Mucosa of stomach (tissue), 1 donor: ENCODE data around the gene ZNF567.
"Not testable (repeated sequence)": the region's sequence is repeated elsewhere in the genome, so short reads cannot be mapped to it uniquely, and the experiment has no call there.

Experiments
- H3K27me3 ChIP-seq: one replicate; pipeline ENCODE4 v1.7.0; 2013; ENCODE audit warnings: mild to moderate bottlenecking, low read length; ENCODE audit not compliant: control insufficient read depth, insufficient read depth
- H3K36me3 ChIP-seq: one replicate; pipeline ENCODE4 v1.7.0; 2013; ENCODE audit warnings: low read length; ENCODE audit not compliant: control insufficient read depth, insufficient read depth
- H3K4me1 ChIP-seq: one replicate; pipeline ENCODE4 v1.7.0; 2013; ENCODE audit warnings: mild to moderate bottlenecking, low read length; ENCODE audit not compliant: control insufficient read depth, insufficient read depth
- H3K4me3 ChIP-seq: one replicate; pipeline ENCODE4 v1.7.0; 2013; ENCODE audit warnings: low read length
- H3K9ac ChIP-seq: one replicate; pipeline ENCODE4 v1.7.0; 2013; ENCODE audit warnings: mild to moderate bottlenecking, low read length, moderate library complexity
- H3K9me3 ChIP-seq: one replicate; pipeline ENCODE4 v1.7.0; 2013; ENCODE audit warnings: mild to moderate bottlenecking, low read length, moderate library complexity; ENCODE audit not compliant: control insufficient read depth
- donor health status: Pancreatic carcinoma.

Gene ZNF567

DNA sequence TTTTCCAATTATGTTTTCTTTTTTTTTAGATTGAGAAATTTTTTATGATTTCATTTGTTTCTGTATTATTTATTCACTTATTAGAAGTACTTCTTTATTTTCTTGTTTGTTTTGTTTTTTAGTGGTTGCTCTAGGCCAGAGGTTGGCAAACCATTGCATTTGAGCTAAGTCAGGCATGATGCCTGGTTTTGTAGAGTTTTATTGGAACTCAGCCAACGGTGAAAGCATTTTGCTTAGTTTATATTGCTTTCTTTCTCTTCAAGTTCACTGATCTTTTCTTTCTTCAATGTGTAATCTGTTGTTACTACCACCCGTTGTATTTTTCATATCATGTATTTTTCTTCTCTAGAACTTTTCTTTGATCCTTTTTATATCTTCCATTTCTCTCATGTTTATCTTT is 19.7 kb downstream of the ZNF567 start:
- Histone ChIP-seq H3K9ac (no peak overlapping the region), H3K4me3 (no peak overlapping the region), H3K9me3 (peaks cover 38% of the 10 kb centered on the region), H3K27me3 (no peaks in the 10 kb centered on the region), H3K36me3 (peaks cover 1% of the 10 kb centered on the region), H3K4me1 (no peaks in the 10 kb centered on the region)

DNA sequence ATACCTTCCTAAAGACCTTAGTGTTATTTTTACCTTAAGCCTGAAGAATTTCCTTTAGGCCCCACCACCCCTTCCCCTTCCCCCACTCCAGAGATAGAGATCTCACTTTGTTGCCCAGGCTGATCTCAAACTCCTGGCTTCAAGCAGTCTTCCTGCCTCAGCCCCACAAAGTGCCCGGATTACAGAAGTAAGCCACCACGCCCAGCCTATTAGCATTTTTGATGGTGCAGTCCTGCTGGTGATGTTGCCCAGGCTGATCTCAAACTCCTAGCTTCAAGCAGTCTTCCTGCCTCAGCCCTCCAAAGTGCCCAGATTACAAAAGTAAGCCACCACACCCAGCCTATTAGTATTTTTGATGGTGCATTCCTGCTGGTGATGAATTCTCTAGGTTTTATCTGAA is 22.0 kb downstream of the ZNF567 start:
- Histone ChIP-seq H3K27me3 (no peaks in the 10 kb centered on the region), H3K4me1 (no peaks in the 10 kb centered on the region), H3K9ac (no peak overlapping the region), H3K4me3 (no peak overlapping the region), H3K36me3 (peaks cover 13% of the 10 kb centered on the region), H3K9me3 (peaks cover 54% of the 10 kb centered on the region)

DNA sequence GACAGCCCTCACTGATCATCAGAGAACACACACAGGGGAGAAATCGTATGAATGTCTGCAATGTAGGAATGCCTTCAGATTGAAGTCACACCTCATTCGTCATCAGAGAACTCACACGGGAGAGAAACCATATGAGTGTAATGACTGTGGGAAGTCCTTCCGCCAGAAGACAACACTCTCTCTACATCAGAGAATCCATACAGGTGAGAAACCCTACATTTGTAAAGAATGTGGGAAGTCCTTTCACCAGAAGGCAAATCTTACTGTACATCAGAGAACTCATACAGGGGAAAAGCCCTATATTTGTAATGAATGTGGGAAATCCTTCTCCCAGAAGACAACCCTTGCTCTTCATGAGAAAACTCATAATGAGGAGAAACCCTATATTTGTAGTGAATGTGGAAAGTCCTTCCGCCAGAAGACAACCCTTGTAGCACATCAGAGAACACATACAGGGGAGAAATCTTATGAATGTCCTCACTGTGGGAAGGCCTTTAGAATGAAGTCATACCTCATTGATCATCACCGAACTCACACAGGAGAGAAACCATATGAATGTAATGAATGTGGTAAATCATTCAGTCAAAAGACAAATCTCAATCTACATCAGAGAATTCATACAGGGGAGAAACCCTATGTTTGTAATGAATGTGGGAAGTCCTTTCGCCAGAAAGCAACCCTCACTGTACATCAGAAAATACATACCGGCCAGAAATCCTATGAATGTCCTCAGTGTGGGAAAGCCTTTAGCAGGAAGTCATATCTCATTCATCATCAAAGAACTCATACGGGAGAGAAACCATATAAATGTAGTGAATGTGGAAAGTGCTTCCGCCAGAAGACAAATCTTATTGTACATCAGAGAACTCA is 32.5 kb downstream of the ZNF567 start:
- H3K4me3 ChIP-seq: no peak overlapping the region
- no peak overlapping the region for H3K9ac ChIP-seq
- no peaks in the 10 kb centered on the region for H3K27me3 ChIP-seq
- peaks cover 15% of the 10 kb centered on the region for H3K9me3 ChIP-seq
- H3K36me3 ChIP-seq: peaks cover 8% of the 10 kb centered on the region
- H3K4me1 ChIP-seq: no peaks in the 10 kb centered on the region

DNA sequence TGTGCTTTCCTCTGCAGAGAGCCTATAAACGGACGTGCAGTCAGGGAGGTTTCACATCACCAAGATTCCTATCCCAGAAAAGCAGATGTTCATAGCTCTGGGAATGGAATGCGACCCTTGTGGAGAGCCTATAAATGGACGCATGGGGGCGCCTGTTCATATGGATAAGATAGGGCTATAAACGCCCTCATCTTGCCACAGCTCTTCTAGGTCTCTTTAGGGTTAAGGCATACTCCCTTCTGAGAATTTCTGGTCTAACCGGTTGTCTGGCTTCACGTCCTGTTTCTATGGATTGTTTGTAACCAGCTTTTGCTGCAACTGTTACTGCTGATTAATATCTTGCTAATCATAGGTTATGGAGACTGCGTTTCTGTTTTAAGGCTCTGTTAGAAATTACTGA is 48.8 kb downstream of the ZNF567 start:
- not testable (repeated sequence) for H3K9me3 ChIP-seq, H3K4me1 ChIP-seq, H3K9ac ChIP-seq, H3K36me3 ChIP-seq, H3K4me3 ChIP-seq, H3K27me3 ChIP-seq

DNA sequence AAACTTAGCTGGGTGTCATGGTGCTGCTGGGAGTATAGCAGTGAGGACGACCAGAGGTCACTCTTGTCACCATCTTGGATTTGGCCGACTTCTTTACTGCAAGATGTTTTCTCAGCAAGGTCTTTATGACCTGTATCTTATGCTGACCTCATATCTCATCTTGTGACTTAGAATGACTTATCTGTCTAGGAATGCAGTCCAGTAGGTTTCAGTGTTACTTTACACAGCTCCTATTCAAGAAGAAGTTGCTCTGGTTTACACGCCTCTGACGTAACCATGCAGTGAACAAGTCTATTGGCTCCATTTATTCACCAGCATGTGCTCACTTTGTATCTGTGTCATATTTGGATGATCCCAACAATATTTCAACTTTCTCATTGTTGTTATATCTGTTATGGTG is 58.5 kb downstream of the ZNF567 start:
- no peak overlapping the region for H3K4me3 ChIP-seq

GRCh38 chr19:36747750-36748149 is 60.3 kb downstream of the ZNF567 start:
- no peaks in the 10 kb centered on the region for H3K27me3 ChIP-seq
- no peaks in the 10 kb centered on the region for H3K4me1 ChIP-seq
- H3K4me3 ChIP-seq: no peak overlapping the region
- H3K36me3 ChIP-seq: peaks cover 5% of the 10 kb centered on the region
- H3K9ac ChIP-seq: no peak overlapping the region
- peaks cover 30% of the 10 kb centered on the region for H3K9me3 ChIP-seq

More for the DNA sequence above, 58.5 kb downstream of the ZNF567 start:
- peaks cover 5% of the 10 kb centered on the region for H3K36me3 ChIP-seq
- no peaks in the 10 kb centered on the region for H3K27me3 ChIP-seq
- no peaks in the 10 kb centered on the region for H3K4me1 ChIP-seq
- H3K9me3 ChIP-seq: peaks cover 30% of the 10 kb centered on the region
- H3K9ac ChIP-seq: no peak overlapping the region

GRCh38 chr19:36748431-36749275 is 61.2 kb downstream of the ZNF567 start:
- Histone ChIP-seq H3K27me3 (no peaks in the 10 kb centered on the region), H3K36me3 (peaks cover 5% of the 10 kb centered on the region), H3K4me3 (no peak overlapping the region), H3K9me3 (peaks cover 30% of the 10 kb centered on the region), H3K9ac (no peak overlapping the region), H3K4me1 (no peaks in the 10 kb centered on the region)

GRCh38 chr19:36749613-36750012 is 62.2 kb downstream of the ZNF567 start:
- not testable (repeated sequence) for H3K27me3 ChIP-seq, H3K9ac ChIP-seq, H3K4me3 ChIP-seq, H3K4me1 ChIP-seq, H3K36me3 ChIP-seq
- H3K9me3 ChIP-seq: peaks cover 30% of the 10 kb centered on the region

DNA sequence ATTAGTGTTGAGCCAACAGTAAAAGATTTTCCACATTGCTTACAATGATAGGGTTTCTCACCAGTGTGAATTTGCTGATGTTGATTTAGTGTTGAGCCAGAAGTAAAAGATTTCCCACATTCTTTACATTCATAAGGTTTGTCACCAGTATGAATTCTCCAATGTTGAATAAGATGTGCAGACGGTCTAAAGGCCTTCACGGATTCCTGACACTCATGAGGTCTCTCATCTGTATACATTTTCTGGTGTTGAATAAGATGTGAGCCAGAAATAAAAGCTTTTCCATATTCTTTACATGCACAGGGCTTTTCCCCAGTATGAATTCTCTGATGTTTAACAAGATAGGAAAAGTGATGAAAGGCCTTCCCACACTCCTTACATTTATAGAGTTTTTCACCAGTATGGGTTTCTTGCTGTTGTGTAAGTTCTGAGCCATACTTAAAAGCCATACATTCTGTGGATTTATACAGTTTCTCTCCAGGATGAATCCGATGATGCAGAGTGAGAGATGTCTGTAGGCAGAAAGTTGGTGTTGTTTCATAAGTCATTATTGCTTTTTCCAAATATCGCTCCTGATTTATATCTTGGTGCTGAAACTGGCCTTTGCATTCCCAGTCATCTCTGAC is 62.8 kb downstream of the ZNF567 start:
- H3K4me3 ChIP-seq: no peak overlapping the region
- H3K27me3 ChIP-seq: no peaks in the 10 kb centered on the region
- no peaks in the 10 kb centered on the region for H3K4me1 ChIP-seq
- H3K9ac ChIP-seq: no peak overlapping the region
- peaks cover 30% of the 10 kb centered on the region for H3K9me3 ChIP-seq
- peaks cover 5% of the 10 kb centered on the region for H3K36me3 ChIP-seq
